Neural cell (in vitro differentiated cells): Measurements from ENCODE around the gene SRD5A2. TPM values are rescaled to one million over a fixed set of nuclear protein-coding genes. Genes with fewer than 3 reads are reported as not detected.

Experiments used
- H2AFZ ChIP-seq: fragments of 200-600, 300-800 bp; sonication (generic), shearing (Covaris generic); 2 replicates; pipeline ENCODE4 v1.6.0; 2014; ENCODE audit warnings: low read depth, mild to moderate bottlenecking, antibody characterized with exemption, low read length, moderate library complexity
- H3F3A ChIP-seq: fragments of 200-600 bp; shearing (Covaris generic); 2 replicates; pipeline ENCODE4 v1.6.1; 2016; ENCODE audit warnings: mild to moderate bottlenecking, moderate library complexity, mixed read lengths, antibody characterized with exemption, low read length; ENCODE audit not compliant: insufficient read depth, poor library complexity, severe bottlenecking
- H3K27ac ChIP-seq: fragments of 200-600, 300-800 bp; sonication (generic), shearing (Covaris generic); 2 replicates; pipeline ENCODE4 v1.5.1; 2014; ENCODE audit warnings: mild to moderate bottlenecking, low read length, moderate library complexity
- H3K27me3 ChIP-seq: fragments of 300-800, 200-600 bp; sonication (generic), shearing (Covaris generic); 2 replicates; pipeline ENCODE4 v1.6.0; 2014; ENCODE audit warnings: mild to moderate bottlenecking, low read depth, low read length, moderate library complexity; ENCODE audit not compliant: insufficient read depth
- H3K36me3 ChIP-seq: fragments of 300-800, 200-600 bp; sonication (generic), shearing (Covaris generic); 2 replicates; pipeline ENCODE4 v1.5.1; 2014; ENCODE audit warnings: mild to moderate bottlenecking, antibody characterized with exemption, low read length, moderate library complexity; ENCODE audit not compliant: insufficient read depth
- H3K4me2 ChIP-seq: fragments of 300-800, 200-600 bp; sonication (generic), shearing (Covaris generic); 2 replicates; pipeline ENCODE4 v1.6.0; 2014; ENCODE audit warnings: mild to moderate bottlenecking, low read length
- H3K4me3 ChIP-seq: fragments of 300-800, 200-600 bp; sonication (generic), shearing (Covaris generic); 2 replicates; pipeline ENCODE4 v1.5.1; 2014; ENCODE audit warnings: mild to moderate bottlenecking, low read length, moderate library complexity
- H3K79me2 ChIP-seq: fragments of 200-600 bp; shearing (Covaris generic); replicated peaks from 2 replicates; pipeline ENCODE4 v1.6.0; 2014; ENCODE audit warnings: mild to moderate bottlenecking, low read length, moderate library complexity; ENCODE audit not compliant: insufficient read depth
- H3K9ac ChIP-seq: fragments of 300-800, 200-600 bp; sonication (generic), shearing (Covaris generic); 2 replicates; pipeline ENCODE4 v1.6.1; 2016; ENCODE audit warnings: mild to moderate bottlenecking, low read length, mixed read lengths
- H3K9me2 ChIP-seq: fragments of 200-600 bp; shearing (Covaris generic); 2 replicates; pipeline ENCODE4 v1.6.1; 2016; ENCODE audit warnings: mild to moderate bottlenecking, low read length, mixed read lengths; ENCODE audit not compliant: insufficient read depth
- H3K9me3 ChIP-seq: fragments of 200-600, 300-800 bp; sonication (generic), shearing (Covaris generic); 2 replicates; pipeline ENCODE4 v1.6.1; 2016; ENCODE audit warnings: mild to moderate bottlenecking, mixed run types, low read length, moderate library complexity, mixed read lengths
- H4K20me1 ChIP-seq: fragments of 200-600 bp; shearing (Covaris generic); 2 replicates; pipeline ENCODE4 v1.6.1; 2016; ENCODE audit warnings: mild to moderate bottlenecking, mixed run types; ENCODE audit not compliant: insufficient read depth
- CTCF ChIP-seq: fragments of 450-650 bp; IDR thresholded peaks from 2 replicates; pipeline ENCODE4 v1.5.1; 2014; ENCODE audit warnings: antibody characterized with exemption, mild to moderate bottlenecking, moderate library complexity; ENCODE audit not compliant: poor library complexity, severe bottlenecking
- EP300 ChIP-seq: fragments of 450-650 bp; conservative IDR thresholded peaks from 2 replicates; pipeline ENCODE4 v1.6.1; 2014; ENCODE audit warnings: antibody characterized with exemption, mild to moderate bottlenecking, moderate library complexity; ENCODE audit not compliant: poor library complexity, severe bottlenecking
- EZH2 ChIP-seq: fragments of 200-600, 300-800 bp; shearing (Covaris generic), sonication (generic); IDR thresholded peaks from 2 replicates; pipeline ENCODE4 v1.6.1; 2014; ENCODE audit warnings: antibody characterized with exemption, low read length, borderline replicate concordance, mild to moderate bottlenecking; ENCODE audit not compliant: insufficient read depth, poor library complexity, severe bottlenecking
- MXI1 ChIP-seq: fragments of 450-650 bp; conservative IDR thresholded peaks from 2 replicates; pipeline ENCODE4 v1.6.1; 2014; ENCODE audit warnings: antibody characterized with exemption, mild to moderate bottlenecking; ENCODE audit not compliant: poor library complexity, severe bottlenecking
- POLR2AphosphoS5 ChIP-seq: IDR thresholded peaks from 2 replicates; pipeline ENCODE4 v1.6.1; 2012
- RAD21 ChIP-seq: fragments of 450-650 bp; conservative IDR thresholded peaks from 2 replicates; pipeline ENCODE4 v1.6.1; 2014; ENCODE audit warnings: antibody characterized with exemption, mild to moderate bottlenecking, moderate library complexity
- REST ChIP-seq: IDR thresholded peaks from 2 replicates; pipeline ENCODE4 v1.6.1; 2012; ENCODE audit warnings: borderline replicate concordance
- SMC3 ChIP-seq: fragments of 450-650 bp; conservative IDR thresholded peaks from 2 replicates; pipeline ENCODE4 v1.6.1; 2014; ENCODE audit warnings: antibody characterized with exemption, mild to moderate bottlenecking, moderate library complexity; ENCODE audit not compliant: poor library complexity
- TAF1 ChIP-seq: IDR thresholded peaks from 2 replicates; pipeline ENCODE4 v1.6.1; 2012; ENCODE audit warnings: low read depth
- polyA plus RNA-seq: library from polyadenylated mRNA; depleted of rRNA; stranded (reverse); fragments of >200 nt; gene quantifications from 2 replicates; pipeline ENCODE4 v1.2.3, GENCODE V29; 2014

Gene SRD5A2
- polyA plus RNA-seq, 1 donor from 2014 or later, result 0.11 TPM

- Histone ChIP-seq H3K9me2 (no peaks in the 10 kb centered on the region), H3K9ac (no peak overlapping the region), H2AFZ (no peak overlapping the region), H4K20me1 (no peaks in the 10 kb centered on the region), H3K27me3 (no peaks in the 10 kb centered on the region), H3K4me3 (no peak overlapping the region), H3K79me2 (no peaks in the 10 kb centered on the region), H3K36me3 (no peaks in the 10 kb centered on the region), H3K27ac (no peak overlapping the region), H3F3A (no peaks in the 10 kb centered on the region), H3K4me2 (no peak overlapping the region), H3K9me3 (no peaks in the 10 kb centered on the region)
- TF ChIP-seq REST (no peak), SMC3 (no peak), TAF1 (no peak), POLR2AphosphoS5 (no peak), EZH2 (no peak), CTCF (no peak), EP300 (no peak), RAD21 (no peak)
These were observed 22.1 kb downstream of the SRD5A2 start for GRCh38 chr2:31558401-31559295.

- H3K4me2 ChIP-seq, result no peak overlapping the region
- peaks cover 4% of the 10 kb centered on the region for H3K9me3 ChIP-seq
- H3K9me2 ChIP-seq, result no peaks in the 10 kb centered on the region
- no peak overlapping the region for H3K9ac ChIP-seq
- no peak overlapping the region for H3K27ac ChIP-seq
- no peaks in the 10 kb centered on the region for H3K36me3 ChIP-seq
- no peak overlapping the region for H2AFZ ChIP-seq
- no peaks in the 10 kb centered on the region for H3K79me2 ChIP-seq
- no peak overlapping the region for H3K4me3 ChIP-seq
- H3K27me3 ChIP-seq, result no peaks in the 10 kb centered on the region
- no peaks in the 10 kb centered on the region for H3F3A ChIP-seq
- TF ChIP-seq EZH2 (no peak), RAD21 (no peak), POLR2AphosphoS5 (no peak), SMC3 (no peak), EP300 (no peak), MXI1 (no peak), REST (no peak), TAF1 (no peak), CTCF (no peak)
- no peaks in the 10 kb centered on the region for H4K20me1 ChIP-seq
These were observed 23.8 kb downstream of the SRD5A2 start for GRCh38 chr2:31556940-31557339.
